Astrocyte (in vitro differentiated cells and primary cell): ENCODE results near the gene CALU.

Experiments
- EZH2 ChIP-seq: IDR thresholded peaks from 2 replicates; pipeline ENCODE4 v1.6.1; 2012; ENCODE audit warnings: mild to moderate bottlenecking, low read length, inconsistent platforms; ENCODE audit not compliant: insufficient read depth
- TF ChIP-seq, protein P1 (sequence below): IDR thresholded peaks from 2 replicates; pipeline ENCODE4 v1.5.1; 2011; ENCODE audit warnings: low read depth, mild to moderate bottlenecking, inconsistent platforms, low read length, moderate library complexity; ENCODE audit not compliant: insufficient read depth

DNA sequence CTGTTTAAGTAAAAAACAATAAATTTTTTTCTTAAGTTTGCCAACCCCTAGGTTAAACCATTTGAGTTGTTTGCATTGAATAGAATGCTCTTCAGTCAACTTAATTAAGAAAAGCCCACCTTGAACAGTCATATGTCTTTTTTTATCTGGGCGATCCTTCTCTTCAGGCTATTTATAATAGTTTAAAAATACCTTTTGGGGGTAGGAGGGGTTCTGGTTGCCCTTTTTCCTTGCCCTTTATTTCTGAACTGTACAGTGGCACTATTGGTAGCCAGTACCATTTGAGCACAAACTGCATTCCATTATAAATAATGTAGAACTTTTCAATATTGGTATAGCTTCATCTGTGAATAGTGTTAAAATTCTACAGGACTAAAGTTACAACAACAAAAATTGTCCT lies 13.1 kb downstream of the CALU start:
- TF ChIP-seq, protein P1, sequence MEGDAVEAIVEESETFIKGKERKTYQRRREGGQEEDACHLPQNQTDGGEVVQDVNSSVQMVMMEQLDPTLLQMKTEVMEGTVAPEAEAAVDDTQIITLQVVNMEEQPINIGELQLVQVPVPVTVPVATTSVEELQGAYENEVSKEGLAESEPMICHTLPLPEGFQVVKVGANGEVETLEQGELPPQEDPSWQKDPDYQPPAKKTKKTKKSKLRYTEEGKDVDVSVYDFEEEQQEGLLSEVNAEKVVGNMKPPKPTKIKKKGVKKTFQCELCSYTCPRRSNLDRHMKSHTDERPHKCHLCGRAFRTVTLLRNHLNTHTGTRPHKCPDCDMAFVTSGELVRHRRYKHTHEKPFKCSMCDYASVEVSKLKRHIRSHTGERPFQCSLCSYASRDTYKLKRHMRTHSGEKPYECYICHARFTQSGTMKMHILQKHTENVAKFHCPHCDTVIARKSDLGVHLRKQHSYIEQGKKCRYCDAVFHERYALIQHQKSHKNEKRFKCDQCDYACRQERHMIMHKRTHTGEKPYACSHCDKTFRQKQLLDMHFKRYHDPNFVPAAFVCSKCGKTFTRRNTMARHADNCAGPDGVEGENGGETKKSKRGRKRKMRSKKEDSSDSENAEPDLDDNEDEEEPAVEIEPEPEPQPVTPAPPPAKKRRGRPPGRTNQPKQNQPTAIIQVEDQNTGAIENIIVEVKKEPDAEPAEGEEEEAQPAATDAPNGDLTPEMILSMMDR, result no peak
- no peak for TF ChIP-seq EZH2
